Activated T-cell treated with anti-CD3 and anti-CD28 coated beads for 24 hours (primary cell): ENCODE measurements around the gene AUH.

Source experiments
- DNase-seq: peaks from one replicate; pipeline ENCODE4 v3.0.0-alpha.2; 2020; ENCODE audit warnings: low read depth

The AUH gene

GRCh38 chr9:91187965-91188344, 173.8 kb downstream of the AUH start:
- no peak for DNase-seq

DNA sequence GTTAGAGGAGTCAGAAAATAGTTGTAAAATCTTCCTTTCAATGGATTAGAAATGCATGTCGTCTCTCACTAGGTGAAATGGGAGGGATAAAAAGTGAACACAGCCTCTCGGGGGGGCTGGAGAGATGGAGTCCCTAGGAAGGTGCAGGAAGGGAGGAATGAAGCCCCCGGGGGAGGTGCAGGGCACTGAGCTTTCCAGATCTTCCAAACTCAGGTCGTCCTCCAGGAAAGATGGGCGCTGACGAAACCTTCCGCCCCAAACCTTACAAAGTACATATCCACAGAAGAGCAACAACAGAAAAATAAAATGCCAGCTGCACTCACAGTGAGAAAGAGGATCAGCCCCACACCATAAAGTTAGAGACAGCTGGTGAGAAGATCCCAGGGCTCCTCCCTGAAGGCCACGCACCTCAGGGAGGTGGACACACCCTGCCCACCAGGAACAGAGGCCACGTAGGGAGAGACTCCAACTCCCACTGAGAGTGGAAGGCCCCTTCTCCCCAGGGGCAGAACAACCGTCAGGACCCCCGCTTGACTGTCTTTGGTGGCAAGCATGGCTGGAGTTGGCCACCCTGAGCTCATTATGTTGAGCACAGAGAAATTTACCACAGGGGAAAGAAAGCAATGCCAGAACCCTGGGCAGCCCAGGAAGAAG, 174.3 kb downstream of the AUH start:
- DNase-seq: no peak

DNA sequence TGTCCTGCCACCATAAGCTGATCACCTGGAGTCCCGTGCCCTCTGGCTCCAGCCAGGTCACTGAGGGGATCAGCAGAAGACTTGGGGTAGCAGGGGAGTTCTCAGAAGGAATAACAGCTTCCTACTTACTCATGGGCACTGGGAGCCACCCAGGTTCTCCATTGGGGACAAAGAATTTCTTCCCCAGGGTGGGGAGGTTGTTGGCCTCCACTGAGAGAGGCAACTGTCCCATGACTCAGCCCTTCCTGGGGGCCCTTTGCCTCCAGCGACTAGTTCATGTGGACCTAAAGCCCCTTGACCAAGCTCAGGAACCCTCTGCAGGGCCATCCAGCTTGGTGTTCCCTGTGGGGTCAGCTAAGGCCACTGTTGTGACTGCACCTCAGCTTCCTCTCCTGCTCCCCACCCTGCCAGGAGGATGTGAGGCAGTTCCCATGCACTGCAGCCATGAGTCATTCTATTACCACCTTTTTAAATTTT, 175.0 kb downstream of the AUH start:
- DNase-seq: no peak

DNA sequence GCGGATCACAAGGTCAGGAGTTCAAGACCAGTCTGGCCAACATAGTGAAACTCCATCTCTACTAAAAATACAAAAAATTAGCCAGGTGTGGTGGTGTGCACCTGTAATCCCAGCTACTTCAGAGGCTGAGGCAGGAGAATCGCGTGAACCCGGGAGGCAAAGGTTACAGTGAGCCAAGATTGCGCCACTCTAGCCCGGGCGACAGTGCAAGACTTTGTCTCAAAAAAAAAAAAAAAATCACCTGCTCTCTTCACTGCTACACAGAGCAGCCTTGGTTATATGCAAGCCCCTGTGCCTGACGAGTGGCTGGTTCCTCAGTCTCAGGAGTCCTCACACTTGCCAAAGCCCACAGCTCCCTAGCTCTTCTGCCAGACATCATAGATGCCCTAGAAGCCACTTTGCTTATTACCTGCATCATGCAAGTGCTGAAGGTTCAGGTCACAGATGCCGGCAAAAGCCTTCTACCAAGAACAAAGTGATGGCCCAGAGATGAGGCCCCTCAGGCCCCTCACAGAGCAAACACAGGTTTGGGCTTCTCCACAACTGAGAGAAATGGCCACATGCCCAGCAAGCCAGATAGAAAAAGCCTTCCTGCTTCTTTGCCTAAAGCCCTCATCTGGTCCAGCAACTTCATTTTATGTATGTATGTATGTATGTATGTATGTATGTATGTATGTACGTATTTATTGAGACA, 176.4 kb downstream of the AUH start:
- DNase-seq: no peak

- no peak for DNase-seq
Measured at GRCh38 chr9:91182429-91183225, 179.1 kb downstream of the AUH start.

GRCh38 chr9:91181541-91181940, 180.2 kb downstream of the AUH start:
- no peak for DNase-seq

GRCh38 chr9:91180930-91181268, 180.8 kb downstream of the AUH start:
- no peak for DNase-seq

- no peak for DNase-seq
Measured at GRCh38 chr9:91180240-91180929, 181.3 kb downstream of the AUH start.

DNA sequence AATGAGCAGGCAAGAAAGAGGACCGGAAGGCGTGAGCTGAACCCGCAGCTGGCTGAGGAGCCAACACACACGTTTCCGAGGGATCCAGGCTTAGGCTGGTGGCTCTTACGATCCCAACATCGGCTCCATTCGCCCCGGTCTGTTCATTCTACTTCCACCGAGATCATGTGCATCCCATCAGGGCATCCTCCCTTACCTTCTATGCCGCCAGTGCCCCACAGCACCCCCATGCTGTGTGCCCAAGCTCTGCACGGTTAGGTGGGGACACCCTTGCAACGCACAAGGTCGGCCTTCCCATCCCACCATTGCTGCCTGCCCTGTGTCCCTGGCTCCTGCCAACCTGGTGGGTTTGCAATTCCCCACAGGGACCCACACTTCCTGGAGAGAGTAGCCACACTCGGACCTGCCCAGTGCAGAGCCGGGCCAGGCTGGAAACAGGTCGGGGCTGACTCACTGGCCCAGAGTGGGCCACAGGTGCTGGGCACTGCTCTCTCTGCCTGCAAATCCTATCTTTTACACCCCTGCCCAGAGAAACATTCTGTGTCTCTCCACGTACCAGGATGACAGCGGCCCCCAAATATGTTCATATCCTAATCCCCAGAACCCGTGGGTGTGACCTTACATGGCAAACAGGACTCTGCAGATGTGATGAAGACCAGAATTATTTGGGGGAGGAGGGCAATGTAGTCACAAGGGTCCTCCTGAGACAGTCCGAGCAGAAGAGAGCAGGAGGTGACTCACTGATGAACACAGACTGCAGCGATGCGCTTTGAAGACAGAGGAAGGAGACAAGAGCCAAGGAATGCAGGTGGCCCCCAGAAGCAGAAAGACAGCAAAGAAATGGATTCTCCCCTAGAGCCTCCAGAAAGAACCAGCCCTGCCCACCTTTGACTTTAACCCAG, 182.2 kb downstream of the AUH start:
- no peak for DNase-seq

GRCh38 chr9:91178281-91179236, 183.2 kb downstream of the AUH start:
- DNase-seq: no peak

GRCh38 chr9:91177661-91178280, 183.9 kb downstream of the AUH start:
- DNase-seq: no peak

DNA sequence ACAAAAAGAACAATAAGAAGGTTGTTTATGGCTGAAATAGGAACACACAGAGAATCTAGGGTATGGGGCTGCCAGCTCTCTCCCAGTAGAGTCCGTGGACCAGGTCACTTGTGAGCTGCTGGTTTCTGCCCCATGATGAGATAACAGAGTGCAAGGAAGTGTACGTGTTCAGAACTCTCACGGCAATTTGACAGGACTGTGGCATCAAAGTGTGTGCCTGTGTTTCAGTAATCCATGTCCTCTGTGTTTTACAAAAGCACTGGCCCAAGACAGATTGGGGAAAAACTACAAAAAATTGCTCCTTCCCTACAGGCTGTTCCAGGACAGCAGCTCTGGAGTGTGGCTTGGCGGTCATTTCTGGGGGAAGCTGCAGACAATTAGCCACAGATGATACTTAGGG, 184.6 kb downstream of the AUH start:
- DNase-seq: no peak

- DNase-seq: no peak
Measured at GRCh38 chr9:91176426-91176825, 185.3 kb downstream of the AUH start.

- DNase-seq: no peak
Measured at GRCh38 chr9:91174772-91175171, 186.9 kb downstream of the AUH start.

GRCh38 chr9:91172329-91172728, 189.4 kb downstream of the AUH start:
- no peak for DNase-seq

GRCh38 chr9:91170951-91171350, 190.8 kb downstream of the AUH start:
- DNase-seq: no peak

DNA sequence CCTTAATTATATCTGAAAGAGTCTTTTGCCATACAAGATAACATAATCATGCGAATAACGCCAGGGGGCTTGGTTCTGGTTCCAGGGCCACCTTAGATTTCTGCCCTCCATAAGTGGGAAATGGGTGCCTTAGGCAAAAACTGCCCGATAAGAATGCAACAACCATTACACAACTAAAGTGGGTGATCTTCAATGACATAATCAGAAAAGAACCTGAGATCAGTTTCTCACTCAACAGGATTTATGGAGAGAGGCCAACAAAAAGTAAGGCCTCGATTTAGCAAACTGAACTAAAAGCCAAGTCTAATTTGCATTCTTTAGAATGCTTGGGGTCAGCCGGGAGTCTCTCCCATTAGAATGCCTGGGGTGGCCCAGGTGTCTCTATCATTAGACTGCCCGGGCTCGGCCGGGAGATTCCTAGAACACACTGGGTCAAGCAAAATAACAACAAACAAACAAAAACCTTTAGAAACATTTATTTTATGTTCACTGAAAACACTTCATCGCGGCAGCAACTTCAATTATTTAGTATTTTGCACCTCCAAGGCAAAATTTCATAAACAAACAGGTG, 194.8 kb downstream of the AUH start:
- no peak for DNase-seq

DNA sequence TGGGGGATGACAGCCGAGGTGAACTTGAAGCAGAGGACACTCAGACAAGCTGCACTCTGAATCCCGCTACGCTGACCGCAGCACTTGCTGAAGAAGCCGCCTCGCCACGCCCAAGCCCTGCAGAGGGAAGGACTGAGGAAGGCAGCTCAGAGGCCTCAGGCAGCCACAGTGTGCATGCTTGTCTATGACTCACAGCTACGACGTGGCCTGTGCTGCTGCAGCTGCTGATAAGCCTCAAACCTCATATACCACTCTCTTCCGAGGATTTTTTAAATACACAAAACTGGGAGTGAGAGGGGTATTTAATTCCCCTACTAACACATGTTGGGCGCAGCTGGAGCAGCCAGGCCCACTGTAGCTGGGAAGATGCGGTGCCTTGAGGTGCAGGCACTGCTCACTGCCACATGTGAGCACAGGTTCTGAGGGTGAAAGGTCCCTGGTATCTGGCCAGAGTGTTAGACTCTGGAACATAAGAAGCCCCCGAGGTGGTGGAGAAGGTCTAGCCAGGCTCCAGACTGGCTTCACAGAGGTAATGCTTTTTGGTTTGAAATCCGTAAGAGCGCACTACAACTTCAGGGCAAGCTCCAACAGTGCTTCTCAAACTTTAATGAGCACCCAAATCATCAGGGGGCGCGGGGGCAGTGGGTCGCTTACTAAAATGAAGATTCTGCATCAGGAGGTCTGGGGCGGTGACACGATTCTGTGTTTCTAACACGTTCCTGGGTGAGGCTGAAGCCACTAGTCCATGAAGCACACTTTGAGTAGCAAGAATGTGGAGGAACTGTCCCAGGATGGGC, 196.8 kb downstream of the AUH start:
- peak; percentile 57 for DNase-seq
